Measurements from ENCODE around the gene EML2. TPM values are rescaled to one million over a fixed set of nuclear protein-coding genes. Genes with fewer than 3 reads are reported as not detected.

EML2 gene
- total RNA-seq, 1 donor from 2014 or later = 27.1 TPM

DNA sequence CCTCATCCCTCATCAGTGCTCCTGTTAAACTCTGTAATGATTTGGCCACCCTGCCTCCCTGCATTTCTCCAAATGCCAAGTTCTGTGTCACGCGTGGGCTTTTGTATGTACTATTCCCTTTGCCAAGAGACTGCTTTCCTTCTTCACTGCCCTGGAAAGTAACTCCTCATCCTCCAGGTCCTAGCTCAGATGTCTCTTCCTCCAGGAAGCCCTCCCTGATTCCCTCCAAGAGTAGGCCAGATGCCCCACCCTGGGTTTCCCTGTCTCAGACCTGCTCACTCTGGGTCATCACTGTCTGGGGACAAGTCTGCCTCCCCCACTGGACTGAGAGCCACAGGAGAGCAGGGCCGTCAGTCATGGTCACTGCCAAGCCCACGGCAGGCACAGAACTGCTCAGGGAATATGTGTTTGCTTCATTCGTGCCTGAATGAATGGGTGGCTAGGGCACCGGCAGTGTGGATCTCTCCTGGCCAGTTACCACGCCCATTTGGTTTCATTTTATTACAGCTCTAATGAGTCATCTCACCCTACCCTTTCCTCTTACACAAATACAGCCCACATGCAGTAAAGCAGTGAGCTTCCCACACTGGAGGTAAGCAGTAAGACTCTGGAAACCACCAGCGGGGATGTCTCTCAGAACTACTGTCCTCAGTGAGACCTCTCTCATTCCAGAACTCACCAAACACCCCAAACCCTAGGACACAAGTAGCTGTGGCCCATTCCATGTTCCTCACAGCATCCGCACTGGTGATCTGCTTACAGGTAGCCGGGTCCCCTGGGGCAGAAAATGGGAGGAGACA, 25.1 kb downstream of the EML2 start:
- Mint-ChIP-seq H3K27ac (ENCODE audit: unreplicated experiment) (peak overlapping the region; percentile 87), H3K4me3 (ENCODE audit: unreplicated experiment) (no peak overlapping the region), H3K27me3 (ENCODE audit: unreplicated experiment) (no peaks in the 10 kb centered on the region), H3K4me1 (ENCODE audit: unreplicated experiment) (peaks cover 13% of the 10 kb centered on the region), H3K36me3 (ENCODE audit: unreplicated experiment) (peaks cover 20% of the 10 kb centered on the region), H3K9me3 (ENCODE audit: unreplicated experiment) (no peaks in the 10 kb centered on the region)
- TF ChIP-seq CTCF (IDR thresholded peaks at IDR 0.05) = no peak
- no peak for DNase-seq (ENCODE audit: extremely low spot score, unreplicated experiment)

DNA sequence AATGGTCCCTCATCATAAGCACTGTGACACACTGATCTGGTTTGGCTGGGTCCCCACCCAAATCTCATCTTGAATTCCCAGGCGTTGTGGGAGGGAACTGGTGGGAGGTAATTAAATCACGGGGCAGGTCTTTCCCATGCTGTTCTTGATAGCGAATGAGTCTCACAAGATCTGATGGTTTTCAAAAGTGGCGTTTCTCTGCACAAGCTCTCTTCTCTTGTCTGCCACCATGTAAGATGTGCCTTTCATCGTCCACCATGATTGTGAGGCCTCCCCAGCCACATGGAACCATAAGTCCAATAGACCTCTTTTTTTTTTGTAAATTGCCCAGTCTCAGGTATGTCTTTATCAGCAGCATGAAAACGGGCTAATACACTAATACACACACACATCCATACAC, 30.2 kb downstream of the EML2 start:
- Mint-ChIP-seq H3K27me3 (ENCODE audit: unreplicated experiment) (no peaks in the 10 kb centered on the region), H3K4me3 (ENCODE audit: unreplicated experiment) (no peak overlapping the region), H3K4me1 (ENCODE audit: unreplicated experiment) (peaks cover 14% of the 10 kb centered on the region), H3K27ac (ENCODE audit: unreplicated experiment) (no peak overlapping the region), H3K36me3 (ENCODE audit: unreplicated experiment) (peaks cover 19% of the 10 kb centered on the region), H3K9me3 (ENCODE audit: unreplicated experiment) (no peaks in the 10 kb centered on the region)
- no peak for DNase-seq (ENCODE audit: extremely low spot score, unreplicated experiment)
- TF ChIP-seq CTCF (IDR thresholded peaks at IDR 0.05) = no peak

GRCh38 chr19:45607071-45608029, 31.8 kb downstream of the EML2 start:
- peaks cover 7% of the 10 kb centered on the region for H3K27me3 Mint-ChIP-seq (ENCODE audit: unreplicated experiment)
- peak; percentile 92 for DNase-seq (ENCODE audit: extremely low spot score, unreplicated experiment)

GRCh38 chr19:45601524-45602374, 37.4 kb downstream of the EML2 start, which contains the start of gene GPR4:
Gene GPR4 (minus strand): TSS chr19:45602212. CDS start chr19:45591866, 10,346 bp downstream.
- Mint-ChIP-seq H3K9me3 (ENCODE audit: unreplicated experiment) (no peaks in the 10 kb centered on the region), H3K4me1 (ENCODE audit: unreplicated experiment) (peaks cover 30% of the 10 kb centered on the region), H3K27ac (ENCODE audit: unreplicated experiment) (no peak within 1 kb of the TSS), H3K27me3 (ENCODE audit: unreplicated experiment) (peaks cover 42% of the 10 kb centered on the region), H3K36me3 (ENCODE audit: unreplicated experiment) (peaks cover 4% of the 10 kb centered on the region), H3K4me3 (ENCODE audit: unreplicated experiment) (no peak within 1 kb of the TSS)
- no peak for DNase-seq (ENCODE audit: extremely low spot score, unreplicated experiment)
- no peak for TF ChIP-seq CTCF (IDR thresholded peaks at IDR 0.05)

More at GRCh38 chr19:45607071-45608029, 31.8 kb downstream of the EML2 start:
- Mint-ChIP-seq H3K9me3 (ENCODE audit: unreplicated experiment) (no peaks in the 10 kb centered on the region), H3K4me3 (ENCODE audit: unreplicated experiment) (peak overlapping the region; percentile 56), H3K36me3 (ENCODE audit: unreplicated experiment) (peaks cover 15% of the 10 kb centered on the region), H3K27ac (ENCODE audit: unreplicated experiment) (peak overlapping the region; percentile 81), H3K4me1 (ENCODE audit: unreplicated experiment) (peaks cover 13% of the 10 kb centered on the region)
- TF ChIP-seq CTCF (IDR thresholded peaks at IDR 0.05) = peak; percentile 82
